GM12874 (cell line): ENCODE results near the gene STX17.

Source experiments
- TF ChIP-seq, protein P1 (sequence below): IDR thresholded peaks from 2 replicates; pipeline ENCODE4 v1.5.1; 2011; ENCODE audit warnings: low read depth, mild to moderate bottlenecking, control low read depth, low read length, moderate library complexity; ENCODE audit not compliant: insufficient read depth

The STX17 gene

DNA sequence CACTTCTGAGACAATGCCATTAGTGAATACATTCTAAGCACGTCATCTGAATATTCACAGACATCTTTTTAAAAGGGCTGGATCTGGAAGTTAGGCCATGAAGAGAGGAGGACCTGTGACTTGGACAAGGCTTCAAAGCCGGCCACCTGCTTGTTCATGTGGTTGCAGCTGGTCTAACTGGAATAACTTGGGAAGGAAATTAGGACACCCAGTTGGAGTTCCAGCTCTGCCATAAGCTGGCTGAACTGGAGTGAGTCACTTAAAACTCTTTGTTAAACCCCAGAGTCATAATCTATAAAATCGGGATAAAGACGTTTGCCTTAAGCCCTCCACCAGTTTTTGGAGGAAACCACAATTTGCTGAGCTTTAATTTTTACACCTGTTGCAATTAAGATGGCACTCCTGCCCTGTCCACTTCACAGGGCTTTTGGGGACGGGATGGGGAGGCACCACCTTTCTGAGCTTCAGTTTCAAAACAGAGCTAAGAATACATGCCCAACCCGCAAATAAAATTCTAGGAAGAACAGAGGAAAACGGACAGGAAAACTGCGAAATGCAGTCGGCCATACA, 536 bp upstream of the STX17 start:
- TF ChIP-seq, protein P1, sequence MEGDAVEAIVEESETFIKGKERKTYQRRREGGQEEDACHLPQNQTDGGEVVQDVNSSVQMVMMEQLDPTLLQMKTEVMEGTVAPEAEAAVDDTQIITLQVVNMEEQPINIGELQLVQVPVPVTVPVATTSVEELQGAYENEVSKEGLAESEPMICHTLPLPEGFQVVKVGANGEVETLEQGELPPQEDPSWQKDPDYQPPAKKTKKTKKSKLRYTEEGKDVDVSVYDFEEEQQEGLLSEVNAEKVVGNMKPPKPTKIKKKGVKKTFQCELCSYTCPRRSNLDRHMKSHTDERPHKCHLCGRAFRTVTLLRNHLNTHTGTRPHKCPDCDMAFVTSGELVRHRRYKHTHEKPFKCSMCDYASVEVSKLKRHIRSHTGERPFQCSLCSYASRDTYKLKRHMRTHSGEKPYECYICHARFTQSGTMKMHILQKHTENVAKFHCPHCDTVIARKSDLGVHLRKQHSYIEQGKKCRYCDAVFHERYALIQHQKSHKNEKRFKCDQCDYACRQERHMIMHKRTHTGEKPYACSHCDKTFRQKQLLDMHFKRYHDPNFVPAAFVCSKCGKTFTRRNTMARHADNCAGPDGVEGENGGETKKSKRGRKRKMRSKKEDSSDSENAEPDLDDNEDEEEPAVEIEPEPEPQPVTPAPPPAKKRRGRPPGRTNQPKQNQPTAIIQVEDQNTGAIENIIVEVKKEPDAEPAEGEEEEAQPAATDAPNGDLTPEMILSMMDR: no peak

DNA sequence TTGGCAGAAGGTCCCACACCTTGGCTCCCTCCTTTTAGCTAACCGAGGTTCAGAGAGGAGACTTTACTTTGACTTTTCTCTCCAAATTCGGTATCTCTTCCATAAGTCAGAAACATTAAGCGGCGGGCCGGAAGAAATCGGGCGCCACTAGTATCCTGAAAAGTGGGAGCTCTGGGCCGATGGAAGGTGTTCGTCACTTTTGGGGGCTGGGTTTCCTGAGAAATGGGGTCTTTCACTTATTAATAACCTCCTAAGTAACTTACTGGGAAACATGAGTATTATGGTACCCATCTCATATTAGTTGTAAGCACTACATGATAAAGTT, 716 bp downstream of the STX17 start:
- TF ChIP-seq, protein P1: no peak

DNA sequence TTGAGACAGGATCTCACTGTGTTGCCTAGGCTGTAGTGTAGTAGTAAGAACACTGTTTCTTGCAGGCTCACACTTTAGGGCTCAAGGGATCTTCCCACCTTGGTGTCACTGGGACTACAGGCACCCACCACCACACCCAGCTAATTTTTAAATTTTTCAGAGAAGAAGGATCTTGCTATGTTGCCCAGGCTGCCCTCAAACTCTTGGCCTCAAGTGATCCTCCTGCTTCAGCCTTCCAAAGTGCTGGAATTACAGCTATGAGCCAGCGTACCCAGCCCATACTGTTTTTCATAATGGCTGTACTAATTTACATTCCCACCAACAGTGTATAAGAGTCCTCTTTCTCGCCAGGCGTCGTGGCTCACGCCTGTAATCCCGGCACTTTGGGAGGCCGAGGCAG, 5.1 kb downstream of the STX17 start:
- TF ChIP-seq, protein P1: no peak

DNA sequence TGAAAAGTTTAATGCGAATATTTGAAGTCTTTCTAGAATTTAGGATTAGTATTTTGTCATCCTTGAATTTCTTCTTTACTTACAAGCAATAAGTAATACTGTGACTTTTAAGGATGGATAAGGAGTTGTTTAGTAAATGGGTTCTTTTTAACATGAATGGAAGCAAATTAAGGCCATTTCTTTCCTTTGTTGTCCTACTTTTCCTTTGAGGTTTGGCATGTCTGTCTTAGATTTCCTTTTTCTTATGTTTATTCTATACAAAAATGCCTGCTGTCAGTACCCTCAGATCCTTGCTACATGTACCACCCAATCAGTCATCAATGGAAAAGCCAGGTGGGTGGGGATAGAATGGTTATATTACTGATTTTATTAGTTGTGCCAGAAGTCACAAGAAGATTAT, 10.2 kb downstream of the STX17 start:
- TF ChIP-seq, protein P1: no peak

DNA sequence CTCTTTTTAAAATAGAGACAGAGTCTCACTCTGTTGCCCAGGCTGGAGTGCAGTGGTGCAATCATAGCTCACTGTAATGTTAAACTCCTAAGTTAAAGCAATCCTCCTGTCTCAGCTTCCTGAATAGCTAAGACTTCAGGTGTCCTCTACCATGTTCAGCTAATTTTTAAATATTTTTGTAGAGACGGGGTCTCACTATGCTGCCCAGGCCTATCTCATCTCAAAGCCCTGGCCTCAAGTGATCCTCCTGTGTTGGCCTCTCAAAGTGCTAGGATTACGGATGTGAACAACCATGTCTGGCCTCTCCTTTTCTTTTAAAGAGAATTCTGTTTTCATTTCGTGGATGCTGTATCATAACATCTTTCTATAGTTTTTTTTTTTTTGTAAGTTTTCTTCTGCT, 11.7 kb downstream of the STX17 start:
- TF ChIP-seq, protein P1: no peak

DNA sequence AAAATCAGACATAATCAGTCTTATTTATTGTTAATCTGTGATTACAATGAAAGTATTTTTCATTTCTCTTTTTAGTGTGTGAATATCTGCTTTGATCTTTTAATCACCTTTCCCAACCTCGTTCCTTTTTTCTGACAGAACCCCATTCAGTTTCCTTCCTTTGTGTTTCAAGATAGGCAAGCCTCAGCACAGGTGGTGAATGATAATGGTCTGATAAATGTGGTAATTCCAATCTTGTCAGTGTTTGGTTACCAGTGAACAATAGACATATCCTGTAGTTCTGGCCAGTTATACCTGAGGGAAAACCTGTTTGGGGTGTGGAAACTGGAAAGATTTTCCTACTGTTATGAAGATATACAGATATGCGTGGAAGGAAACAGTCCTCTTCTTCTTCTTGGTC, 13.5 kb downstream of the STX17 start:
- TF ChIP-seq, protein P1: no peak

DNA sequence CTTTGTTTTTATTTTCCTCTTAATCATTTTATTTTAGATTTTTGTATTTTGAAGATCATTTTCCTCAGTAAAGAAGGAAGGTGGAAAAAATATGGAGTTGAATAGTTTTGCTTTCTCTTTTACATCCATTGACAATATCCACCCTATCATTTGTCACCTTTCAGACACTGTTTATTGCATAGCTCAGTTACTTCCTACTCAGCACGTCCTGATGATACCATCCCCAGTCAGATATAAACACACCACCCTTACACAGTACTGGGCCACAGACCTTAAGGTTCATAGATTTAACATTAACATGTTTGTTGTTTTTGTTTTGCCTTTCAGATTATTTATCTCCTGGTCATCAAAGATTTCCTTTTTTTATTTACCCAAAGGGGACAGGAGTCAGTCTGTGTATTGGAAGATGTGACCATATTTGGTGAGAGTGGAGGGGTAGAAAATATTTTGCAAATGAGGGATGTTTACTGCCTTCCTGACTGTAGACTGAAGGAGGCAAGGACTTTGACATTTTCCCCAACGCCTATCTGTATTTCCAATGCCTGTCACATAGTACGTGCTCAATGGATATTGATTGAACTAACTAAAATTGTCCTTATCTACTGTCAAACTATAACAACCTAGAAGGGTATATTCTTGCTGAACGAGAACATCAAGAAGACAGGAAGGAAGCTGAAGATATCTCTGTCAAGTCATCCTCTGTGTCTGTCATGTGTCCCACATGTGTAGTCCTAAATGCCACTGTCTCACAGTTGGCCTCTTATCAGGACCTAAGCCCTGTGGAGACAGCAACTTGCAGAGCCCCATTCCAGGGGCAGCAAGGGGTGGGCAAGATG, 15.6 kb downstream of the STX17 start:
- TF ChIP-seq, protein P1: no peak
